GM23338 (cell line): ENCODE results near the gene HS1BP3. TPM values are rescaled to one million over a fixed set of nuclear protein-coding genes. Genes with fewer than 3 reads are reported as not detected.

Source experiments
- ATAC-seq: fragments of 200-7000 bp; cut with Tn5 transposase; 3 replicates; pipeline ENCODE4 v1.9.1; 2020
- DNase-seq: peaks from one replicate; pipeline ENCODE4 v3.0.0-alpha.2; 2015; ENCODE audit warnings: low spot score
- H2AFZ ChIP-seq: fragments of 200-600 bp; sonication (generic); 2 replicates; pipeline ENCODE4 v1.8.0; 2016; ENCODE audit warnings: antibody characterized with exemption, mild to moderate bottlenecking, moderate library complexity
- H3F3A ChIP-seq: fragments of 200-600 bp; sonication (generic); replicated peaks from 2 replicates; pipeline ENCODE4 v1.8.0; 2017; ENCODE audit warnings: antibody characterized with exemption, mixed run types, low read depth
- H3K27ac ChIP-seq: fragments of 200-600 bp; sonication (generic); 2 replicates; pipeline ENCODE4 v1.6.1; 2016; ENCODE audit warnings: low read depth
- H3K27me3 ChIP-seq: fragments of 200-600 bp; sonication (generic); 2 replicates; pipeline ENCODE4 v1.8.0; 2016; ENCODE audit warnings: mild to moderate bottlenecking, mixed run types, moderate library complexity; ENCODE audit not compliant: insufficient read depth
- H3K36me3 ChIP-seq: fragments of 200-600 bp; sonication (generic); 2 replicates; pipeline ENCODE4 v1.8.0; 2016; ENCODE audit warnings: mild to moderate bottlenecking; ENCODE audit not compliant: insufficient read depth
- H3K4me1 ChIP-seq: fragments of 200-600 bp; sonication (generic); 2 replicates; pipeline ENCODE4 v1.8.0; 2016; ENCODE audit warnings: mild to moderate bottlenecking, moderate library complexity; ENCODE audit not compliant: insufficient read depth
- H3K4me2 ChIP-seq: fragments of 200-600 bp; sonication (generic); 2 replicates; pipeline ENCODE4 v1.7.1; 2017; ENCODE audit warnings: mixed run types
- H3K4me3 ChIP-seq: fragments of 200-600 bp; sonication (generic); 2 replicates; pipeline ENCODE4 v1.6.1; 2016; ENCODE audit warnings: mixed run types
- H3K79me2 ChIP-seq: fragments of 200-600 bp; sonication (generic); replicated peaks from 2 replicates; pipeline ENCODE4 v1.8.0; 2017; ENCODE audit warnings: mild to moderate bottlenecking; ENCODE audit not compliant: insufficient read depth
- H3K9me2 ChIP-seq: fragments of 200-600 bp; sonication (generic); 2 replicates; pipeline ENCODE4 v1.8.0; 2017; ENCODE audit not compliant: insufficient read depth
- H4K20me1 ChIP-seq: fragments of 200-600 bp; sonication (generic); replicated peaks from 2 replicates; pipeline ENCODE4 v1.8.0; 2017; ENCODE audit warnings: mild to moderate bottlenecking; ENCODE audit not compliant: insufficient read depth
- H3K27ac Mint-ChIP-seq: 2 replicates; pipeline ENCODE4 v1.8.0; 2020; ENCODE audit warnings: inconsistent platforms, mild to moderate bottlenecking, moderate library complexity, mixed read lengths
- H3K27me3 Mint-ChIP-seq: 3 replicates; pipeline ENCODE4 v1.8.0; 2022; ENCODE audit warnings: low read depth, mild to moderate bottlenecking, moderate library complexity, mixed read lengths, inconsistent platforms; ENCODE audit not compliant: insufficient read depth, poor library complexity
- H3K36me3 Mint-ChIP-seq: 3 replicates; pipeline ENCODE4 v1.8.0; 2021; ENCODE audit warnings: low read depth, mild to moderate bottlenecking, inconsistent platforms, moderate library complexity, mixed read lengths
- H3K4me1 Mint-ChIP-seq: 3 replicates; pipeline ENCODE4 v1.8.0; 2020; ENCODE audit warnings: mild to moderate bottlenecking, inconsistent platforms, mixed read lengths
- H3K4me3 Mint-ChIP-seq: 3 replicates; pipeline ENCODE4 v1.8.0; 2021; ENCODE audit warnings: moderate library complexity, mild to moderate bottlenecking, inconsistent platforms, mixed read lengths
- H3K9me3 Mint-ChIP-seq: 3 replicates; pipeline ENCODE4 v1.8.0; 2020; ENCODE audit warnings: moderate library complexity, mild to moderate bottlenecking, inconsistent platforms, mixed read lengths
- CREB1 ChIP-seq: fragments of 250-450 bp; sonication (Bioruptor Pico); IDR thresholded peaks from 2 replicates; pipeline ENCODE4 v1.5.0; 2020; ENCODE audit warnings: low read depth, mild to moderate bottlenecking, moderate library complexity
- EZH2 ChIP-seq: fragments of 200-600 bp; sonication (generic); IDR thresholded peaks from one replicate; pipeline ENCODE4 v1.8.0; 2017; ENCODE audit warnings: antibody characterized with exemption, mild to moderate bottlenecking, low read depth; ENCODE audit not compliant: unreplicated experiment
- EZH2phosphoT487 ChIP-seq: fragments of 200-600 bp; sonication (generic); IDR thresholded peaks from one replicate; pipeline ENCODE4 v1.8.1; 2018; ENCODE audit warnings: antibody characterized with exemption; ENCODE audit not compliant: unreplicated experiment
- JUNB ChIP-seq: IDR thresholded peaks from one replicate; pipeline ENCODE4 v1.6.1; 2016; ENCODE audit warnings: antibody characterized with exemption; ENCODE audit not compliant: unreplicated experiment
- STAT1 ChIP-seq: IDR thresholded peaks from one replicate; pipeline ENCODE4 v1.6.1; 2016; ENCODE audit warnings: antibody characterized with exemption; ENCODE audit not compliant: unreplicated experiment
- polyA plus RNA-seq: library from polyadenylated mRNA; unstranded; fragments of >200 nt; fragmentation: Nextera tagmentation; extraction: Ambion mirVana; gene quantifications from 2 replicates; pipeline ENCODE4 v1.2.1, GENCODE V29; 2016
- total RNA-seq: library from RNA; depleted of rRNA; stranded (reverse); fragments of >200 nt; shearing (Covaris generic); gene quantifications from 2 replicates; pipeline ENCODE4 v1.2.3, GENCODE V29; 2014
- TF ChIP-seq, protein P1 (sequence below): fragments of 250-450 bp; sonication (Bioruptor Pico); IDR thresholded peaks from 2 replicates; pipeline ENCODE4 v1.5.0; 2020; ENCODE audit warnings: mild to moderate bottlenecking, moderate library complexity

HS1BP3 gene
- total and polyA plus RNA-seq, 2 experiments from 2014 or later: 7.2 to 15.0 TPM

- H3K9me2 ChIP-seq: no peaks in the 10 kb centered on the region
- DNase-seq (peak; percentile 54), ATAC-seq (no peak)
- no peaks in the 10 kb centered on the region for H3K79me2 ChIP-seq
- Mint-ChIP-seq H3K36me3 (no peaks in the 10 kb centered on the region), H3K9me3 (no peaks in the 10 kb centered on the region; the same call in 2 of the 3 replicates), H3K27me3 (peaks cover 85% of the 10 kb centered on the region), H3K4me3 (peak overlapping the region; percentile 57), H3K27ac (no peak overlapping the region), H3K4me1 (peaks cover 63% of the 10 kb centered on the region)
- H3F3A ChIP-seq: peaks cover 3% of the 10 kb centered on the region; the same call in 1 of the 2 replicates
- peaks cover 52% of the 10 kb centered on the region for H3K4me1 ChIP-seq
- no peak overlapping the region for H2AFZ ChIP-seq
- H3K36me3 ChIP-seq: no peaks in the 10 kb centered on the region
- peak overlapping the region; percentile 75 for H3K4me2 ChIP-seq
- no peak overlapping the region for H3K27ac ChIP-seq
- peak overlapping the region; percentile 43 for H3K4me3 ChIP-seq
- peaks cover 86% of the 10 kb centered on the region for H3K27me3 ChIP-seq
- H4K20me1 ChIP-seq: no peaks in the 10 kb centered on the region; the same call in 1 of the 2 replicates
- TF ChIP-seq EZH2: peak; percentile 72
- TF ChIP-seq STAT1: no peak
These were observed 20.3 kb upstream of the HS1BP3 start for GRCh38 chr2:20671036-20671735.

DNA sequence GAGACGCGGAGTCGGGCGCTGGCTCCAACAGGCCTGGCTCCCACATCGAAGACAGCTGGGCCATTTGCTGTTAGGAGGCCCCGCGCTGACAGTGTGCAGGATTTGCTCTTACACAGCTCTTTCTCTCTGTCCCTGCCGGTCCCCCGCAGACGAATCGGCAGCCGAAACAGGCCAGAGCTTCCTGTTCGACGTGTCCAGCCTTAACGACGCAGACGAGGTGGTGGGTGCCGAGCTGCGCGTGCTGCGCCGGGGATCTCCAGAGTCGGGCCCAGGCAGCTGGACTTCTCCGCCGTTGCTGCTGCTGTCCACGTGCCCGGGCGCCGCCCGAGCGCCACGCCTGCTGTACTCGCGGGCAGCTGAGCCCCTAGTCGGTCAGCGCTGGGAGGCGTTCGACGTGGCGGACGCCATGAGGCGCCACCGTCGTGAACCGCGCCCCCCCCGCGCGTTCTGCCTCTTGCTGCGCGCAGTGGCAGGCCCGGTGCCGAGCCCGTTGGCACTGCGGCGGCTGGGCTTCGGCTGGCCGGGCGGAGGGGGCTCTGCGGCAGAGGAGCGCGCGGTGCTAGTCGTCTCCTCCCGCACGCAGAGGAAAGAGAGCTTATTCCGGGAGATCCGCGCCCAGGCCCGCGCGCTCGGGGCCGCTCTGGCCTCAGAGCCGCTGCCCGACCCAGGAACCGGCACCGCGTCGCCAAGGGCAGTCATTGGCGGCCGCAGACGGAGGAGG, 19.6 kb upstream of the HS1BP3 start:
- Histone ChIP-seq H3F3A (peaks cover 3% of the 10 kb centered on the region; the same call in 1 of the 2 replicates), H3K4me3 (peak overlapping the region; percentile 43; the same call in 1 of the 2 replicates), H3K27me3 (peaks cover 94% of the 10 kb centered on the region), H4K20me1 (no peaks in the 10 kb centered on the region; the same call in 1 of the 2 replicates), H3K4me2 (peak overlapping the region; percentile 75; the same call in 1 of the 2 replicates), H3K4me1 (peaks cover 48% of the 10 kb centered on the region), H3K36me3 (no peaks in the 10 kb centered on the region), H3K27ac (no peak overlapping the region), H2AFZ (peak overlapping the region; percentile 66), H3K79me2 (no peaks in the 10 kb centered on the region), H3K9me2 (no peaks in the 10 kb centered on the region)
- Mint-ChIP-seq H3K27me3 (peaks cover 86% of the 10 kb centered on the region), H3K36me3 (no peaks in the 10 kb centered on the region), H3K9me3 (no peaks in the 10 kb centered on the region), H3K27ac (no peak overlapping the region), H3K4me1 (peaks cover 57% of the 10 kb centered on the region), H3K4me3 (no peak overlapping the region)
- TF ChIP-seq JUNB (no peak), CREB1 (no peak), EZH2 (peak; percentile 50), EZH2phosphoT487 (peak; percentile 38)
- TF ChIP-seq, protein P1, sequence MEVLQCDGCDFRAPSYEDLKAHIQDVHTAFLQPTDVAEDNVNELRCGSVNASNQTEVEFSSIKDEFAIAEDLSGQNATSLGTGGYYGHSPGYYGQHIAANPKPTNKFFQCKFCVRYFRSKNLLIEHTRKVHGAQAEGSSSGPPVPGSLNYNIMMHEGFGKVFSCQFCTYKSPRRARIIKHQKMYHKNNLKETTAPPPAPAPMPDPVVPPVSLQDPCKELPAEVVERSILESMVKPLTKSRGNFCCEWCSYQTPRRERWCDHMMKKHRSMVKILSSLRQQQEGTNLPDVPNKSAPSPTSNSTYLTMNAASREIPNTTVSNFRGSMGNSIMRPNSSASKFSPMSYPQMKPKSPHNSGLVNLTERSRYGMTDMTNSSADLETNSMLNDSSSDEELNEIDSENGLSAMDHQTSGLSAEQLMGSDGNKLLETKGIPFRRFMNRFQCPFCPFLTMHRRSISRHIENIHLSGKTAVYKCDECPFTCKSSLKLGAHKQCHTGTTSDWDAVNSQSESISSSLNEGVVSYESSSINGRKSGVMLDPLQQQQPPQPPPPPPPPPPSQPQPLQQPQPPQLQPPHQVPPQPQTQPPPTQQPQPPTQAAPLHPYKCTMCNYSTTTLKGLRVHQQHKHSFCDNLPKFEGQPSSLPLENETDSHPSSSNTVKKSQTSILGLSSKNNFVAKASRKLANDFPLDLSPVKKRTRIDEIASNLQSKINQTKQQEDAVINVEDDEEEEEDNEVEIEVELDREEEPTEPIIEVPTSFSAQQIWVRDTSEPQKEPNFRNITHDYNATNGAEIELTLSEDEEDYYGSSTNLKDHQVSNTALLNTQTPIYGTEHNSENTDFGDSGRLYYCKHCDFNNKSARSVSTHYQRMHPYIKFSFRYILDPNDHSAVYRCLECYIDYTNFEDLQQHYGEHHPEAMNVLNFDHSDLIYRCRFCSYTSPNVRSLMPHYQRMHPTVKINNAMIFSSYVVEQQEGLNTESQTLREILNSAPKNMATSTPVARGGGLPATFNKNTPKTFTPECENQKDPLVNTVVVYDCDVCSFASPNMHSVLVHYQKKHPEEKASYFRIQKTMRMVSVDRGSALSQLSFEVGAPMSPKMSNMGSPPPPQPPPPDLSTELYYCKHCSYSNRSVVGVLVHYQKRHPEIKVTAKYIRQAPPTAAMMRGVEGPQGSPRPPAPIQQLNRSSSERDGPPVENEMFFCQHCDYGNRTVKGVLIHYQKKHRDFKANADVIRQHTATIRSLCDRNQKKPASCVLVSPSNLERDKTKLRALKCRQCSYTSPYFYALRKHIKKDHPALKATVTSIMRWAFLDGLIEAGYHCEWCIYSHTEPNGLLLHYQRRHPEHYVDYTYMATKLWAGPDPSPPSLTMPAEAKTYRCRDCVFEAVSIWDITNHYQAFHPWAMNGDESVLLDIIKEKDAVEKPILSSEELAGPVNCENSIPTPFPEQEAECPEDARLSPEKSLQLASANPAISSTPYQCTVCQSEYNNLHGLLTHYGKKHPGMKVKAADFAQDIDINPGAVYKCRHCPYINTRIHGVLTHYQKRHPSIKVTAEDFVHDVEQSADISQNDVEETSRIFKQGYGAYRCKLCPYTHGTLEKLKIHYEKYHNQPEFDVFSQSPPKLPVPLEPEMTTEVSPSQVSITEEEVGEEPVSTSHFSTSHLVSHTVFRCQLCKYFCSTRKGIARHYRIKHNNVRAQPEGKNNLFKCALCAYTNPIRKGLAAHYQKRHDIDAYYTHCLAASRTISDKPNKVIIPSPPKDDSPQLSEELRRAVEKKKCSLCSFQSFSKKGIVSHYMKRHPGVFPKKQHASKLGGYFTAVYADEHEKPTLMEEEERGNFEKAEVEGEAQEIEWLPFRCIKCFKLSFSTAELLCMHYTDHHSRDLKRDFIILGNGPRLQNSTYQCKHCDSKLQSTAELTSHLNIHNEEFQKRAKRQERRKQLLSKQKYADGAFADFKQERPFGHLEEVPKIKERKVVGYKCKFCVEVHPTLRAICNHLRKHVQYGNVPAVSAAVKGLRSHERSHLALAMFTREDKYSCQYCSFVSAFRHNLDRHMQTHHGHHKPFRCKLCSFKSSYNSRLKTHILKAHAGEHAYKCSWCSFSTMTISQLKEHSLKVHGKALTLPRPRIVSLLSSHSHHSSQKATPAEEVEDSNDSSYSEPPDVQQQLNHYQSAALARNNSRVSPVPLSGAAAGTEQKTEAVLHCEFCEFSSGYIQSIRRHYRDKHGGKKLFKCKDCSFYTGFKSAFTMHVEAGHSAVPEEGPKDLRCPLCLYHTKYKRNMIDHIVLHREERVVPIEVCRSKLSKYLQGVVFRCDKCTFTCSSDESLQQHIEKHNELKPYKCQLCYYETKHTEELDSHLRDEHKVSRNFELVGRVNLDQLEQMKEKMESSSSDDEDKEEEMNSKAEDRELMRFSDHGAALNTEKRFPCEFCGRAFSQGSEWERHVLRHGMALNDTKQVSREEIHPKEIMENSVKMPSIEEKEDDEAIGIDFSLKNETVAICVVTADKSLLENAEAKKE (CRISPR knock-in tag): no peak
- peak; percentile 57 for DNase-seq
- peak; percentile 1; the same call in 2 of the 3 replicates for ATAC-seq
